NCI-H2081 treated with DMSO at 0.1 percent for 48 hours (cell line): ENCODE measurements around the gene SNX3.
A peak's percentile ranks its signal among the peaks of the same experiment; 100 is the strongest.
"Not testable (repeated sequence)": the region's sequence is repeated elsewhere in the genome, so short reads cannot be mapped to it uniquely, and the experiment has no call there.

Experiments
- DNase-seq: peaks from one replicate; lab custom pipeline; 2025; lab: John Stamatoyannopoulos, UW

SNX3 gene

DNA sequence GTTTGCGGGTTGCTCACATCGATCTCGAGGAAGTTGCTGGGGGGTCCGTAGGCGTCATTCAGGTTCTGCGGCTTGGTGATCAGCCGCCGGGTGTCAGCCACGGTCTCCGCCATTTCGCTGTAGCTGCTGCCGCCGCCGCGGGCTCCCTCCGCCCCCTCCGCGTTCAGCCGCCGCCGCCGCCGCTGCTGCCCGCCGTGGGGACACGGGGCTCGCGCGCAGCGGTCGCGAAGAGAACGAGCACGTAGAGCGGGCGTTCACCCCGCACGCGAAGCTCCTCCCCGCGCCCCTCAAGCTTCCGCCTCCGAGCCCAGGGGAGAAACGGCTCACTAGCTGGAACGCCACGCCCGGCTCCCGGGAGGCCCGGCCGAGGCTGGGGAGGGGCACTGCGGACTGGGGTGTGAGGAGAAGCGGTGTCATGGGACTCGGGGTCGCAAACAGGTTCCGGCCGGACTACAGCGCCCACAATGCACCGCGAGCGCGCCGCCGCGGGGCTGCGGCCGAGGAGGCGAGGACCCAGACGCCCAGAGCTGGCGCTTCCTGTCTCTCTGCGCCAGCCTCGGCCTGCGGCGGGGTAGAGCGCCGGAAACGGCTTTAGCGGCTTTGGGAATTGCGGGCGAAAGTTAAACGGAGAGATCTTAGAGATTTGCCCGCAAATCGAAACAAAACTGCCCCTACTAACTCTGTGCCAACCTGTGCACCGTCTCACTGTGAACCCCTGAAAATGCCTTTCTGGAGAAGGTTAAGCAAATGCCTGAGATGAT is at the start of gene SNX3:
TSS of gene SNX3 (minus strand) at position 232 of the 761 bp plus-strand sequence. CDS start at position 113, 119 bp downstream.
- DNase-seq: peak; percentile 19

DNA sequence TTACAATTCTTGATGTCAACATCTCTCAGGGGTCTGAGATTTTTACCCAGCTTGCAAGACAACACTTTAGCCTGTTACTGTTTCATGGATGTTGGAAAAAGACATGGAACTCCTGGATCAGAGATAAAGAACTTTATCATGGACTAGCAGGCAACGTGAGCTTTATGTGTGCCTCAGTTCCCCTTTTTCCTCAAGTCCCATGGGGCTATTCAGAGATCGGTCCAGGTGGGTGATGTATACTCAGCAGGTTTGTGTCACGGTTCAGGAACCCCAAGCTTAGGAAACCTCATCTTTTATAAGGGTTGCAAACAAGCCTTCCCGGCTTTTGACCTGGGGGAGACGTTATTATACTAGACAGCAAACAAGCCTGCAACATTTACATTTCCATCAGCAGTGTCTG is 49.0 kb upstream of the SNX3 start:
- no peak for DNase-seq

DNA sequence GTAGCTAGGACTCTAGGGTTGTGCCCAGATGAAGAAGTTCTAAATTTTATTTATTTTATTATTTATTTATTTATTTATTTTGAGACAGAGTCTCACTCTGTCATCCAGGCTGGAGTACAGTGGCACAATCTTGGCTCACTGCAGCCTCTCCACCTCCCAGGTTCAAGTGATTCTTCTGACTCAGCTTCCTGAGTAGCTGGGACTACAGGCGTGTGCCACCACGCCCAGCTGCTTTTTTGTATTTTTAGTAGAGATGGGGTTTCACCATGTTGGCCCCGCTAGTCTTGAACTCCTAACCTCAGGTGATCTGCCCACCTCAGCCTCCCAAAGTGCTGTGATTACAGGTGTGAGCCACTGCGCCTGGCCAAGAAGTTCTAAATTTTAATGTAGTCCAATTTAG is 47.8 kb upstream of the SNX3 start:
- not testable (repeated sequence) for DNase-seq

DNA sequence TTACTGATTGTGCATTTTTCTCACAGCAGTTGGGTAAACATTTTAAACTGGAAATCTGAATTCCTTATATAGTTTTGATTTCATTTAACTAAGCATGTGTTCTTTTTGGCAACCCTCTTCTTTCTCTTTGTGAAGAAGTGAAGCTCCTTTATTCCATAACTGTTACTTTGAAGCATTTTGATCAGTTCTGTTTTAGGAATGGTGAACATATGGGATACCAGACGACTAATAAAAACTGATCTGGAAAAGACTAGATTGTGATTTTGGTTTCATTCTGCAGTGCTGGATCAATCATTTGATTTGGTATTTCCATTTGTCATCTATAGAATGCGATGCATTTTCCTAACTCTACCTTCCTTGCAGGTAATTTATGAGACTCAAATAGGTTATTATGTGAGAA is 43.8 kb upstream of the SNX3 start:
- no peak for DNase-seq

DNA sequence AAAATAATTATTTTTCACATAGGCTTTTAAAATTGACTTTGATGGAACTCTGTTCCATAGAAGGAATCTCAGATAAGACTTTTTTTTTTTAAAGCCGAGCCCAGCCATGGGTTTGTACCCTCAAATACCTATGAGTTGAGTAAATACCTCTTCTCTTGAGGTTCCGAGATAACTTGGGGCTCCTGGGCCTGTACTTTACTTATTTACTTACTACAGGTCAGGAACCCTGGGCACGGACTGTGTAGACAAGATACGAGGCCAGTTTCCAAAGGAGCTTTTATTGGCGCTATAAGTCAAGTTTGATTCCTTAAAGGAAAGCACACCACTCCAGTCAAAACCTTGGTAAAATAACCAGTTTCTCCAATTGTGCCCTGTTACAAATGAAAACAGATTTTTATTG is 41.5 kb upstream of the SNX3 start:
- DNase-seq: no peak

DNA sequence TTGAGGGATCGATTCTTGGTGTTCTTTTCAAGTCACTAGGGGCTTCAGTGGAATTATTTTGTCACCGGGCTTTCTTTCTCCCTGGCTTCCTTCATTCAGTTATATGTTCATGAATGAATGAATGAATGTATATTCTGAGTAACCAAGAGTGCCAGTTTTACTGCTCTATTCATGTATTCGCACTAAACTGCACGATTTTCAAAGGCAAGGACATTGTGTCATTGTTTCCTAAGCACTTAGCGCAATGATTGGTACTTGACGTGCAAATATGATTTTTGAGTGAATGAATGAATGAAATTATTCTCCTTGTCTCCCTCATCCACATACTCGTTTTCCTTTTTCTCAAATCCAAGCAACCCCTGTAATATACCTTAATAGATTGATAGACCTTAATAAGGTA is 34.8 kb upstream of the SNX3 start:
- DNase-seq: no peak

DNA sequence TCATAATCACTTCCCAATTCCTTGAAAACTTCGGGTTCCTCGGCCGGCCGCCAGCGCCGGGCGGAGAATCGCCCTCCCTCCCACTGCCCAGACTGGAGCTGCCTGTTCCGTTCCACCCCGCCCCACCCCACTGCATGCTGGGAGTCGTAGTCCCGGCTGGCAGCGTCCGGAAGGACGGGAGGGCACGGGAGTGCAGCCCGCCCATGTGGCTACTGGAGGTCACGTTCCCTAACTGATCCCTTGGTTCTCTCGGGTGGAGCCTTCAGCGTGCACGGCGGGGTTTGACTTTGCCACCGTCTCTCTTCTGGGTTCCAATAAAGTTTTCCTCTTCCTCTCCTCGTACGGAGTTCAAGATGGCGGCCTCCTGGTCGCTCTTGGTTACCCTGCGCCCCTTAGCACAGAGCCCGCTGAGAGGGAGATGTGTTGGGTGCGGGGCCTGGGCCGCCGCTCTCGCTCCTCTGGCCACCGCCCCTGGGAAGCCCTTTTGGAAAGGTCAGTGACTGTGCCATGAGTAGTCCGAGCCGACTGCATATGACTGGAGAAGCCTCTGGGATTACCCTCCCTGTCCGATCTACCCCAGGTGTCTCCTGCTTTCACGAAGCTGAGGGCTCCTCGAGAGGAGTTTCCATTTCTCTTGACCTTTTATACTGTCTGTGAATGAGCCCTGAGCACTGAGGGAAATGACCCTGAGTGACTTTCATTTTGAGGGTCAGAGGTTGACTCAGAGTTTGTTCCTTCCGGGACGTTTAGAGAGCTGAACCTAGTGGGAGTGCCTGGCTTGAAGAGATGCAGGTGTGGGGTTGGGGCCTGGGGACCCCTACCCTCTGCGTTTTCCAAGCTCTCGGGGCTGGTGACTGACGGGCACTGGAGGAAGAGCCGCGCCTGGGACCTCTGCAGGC is 34.1 kb upstream of the SNX3 start, which contains the start of gene AFG1L:
TSS of gene AFG1L (plus strand) at position 328 of the 899 bp plus-strand sequence. CDS start at position 354, 26 bp downstream.
- DNase-seq: no peak

DNA sequence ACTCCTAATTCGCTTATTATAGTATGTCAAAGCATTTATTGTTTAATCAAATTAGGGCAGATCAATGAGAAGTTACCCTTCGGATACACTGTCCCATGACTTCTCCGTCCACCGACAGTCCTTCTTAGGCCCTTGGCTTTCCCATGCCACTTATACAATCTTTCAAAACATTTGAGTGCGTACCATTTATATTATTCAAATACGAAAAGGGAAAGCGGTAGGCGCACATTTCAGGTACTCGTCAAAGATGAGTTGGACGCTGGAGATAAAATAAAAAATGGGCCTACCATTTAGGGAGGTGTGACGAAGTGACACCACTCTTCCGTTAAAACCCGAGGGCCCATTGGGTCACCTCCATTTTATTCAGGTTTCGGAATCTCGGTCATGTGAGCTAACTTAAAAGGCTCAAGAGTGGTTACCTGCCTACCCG is 33.5 kb upstream of the SNX3 start:
- DNase-seq: no peak

DNA sequence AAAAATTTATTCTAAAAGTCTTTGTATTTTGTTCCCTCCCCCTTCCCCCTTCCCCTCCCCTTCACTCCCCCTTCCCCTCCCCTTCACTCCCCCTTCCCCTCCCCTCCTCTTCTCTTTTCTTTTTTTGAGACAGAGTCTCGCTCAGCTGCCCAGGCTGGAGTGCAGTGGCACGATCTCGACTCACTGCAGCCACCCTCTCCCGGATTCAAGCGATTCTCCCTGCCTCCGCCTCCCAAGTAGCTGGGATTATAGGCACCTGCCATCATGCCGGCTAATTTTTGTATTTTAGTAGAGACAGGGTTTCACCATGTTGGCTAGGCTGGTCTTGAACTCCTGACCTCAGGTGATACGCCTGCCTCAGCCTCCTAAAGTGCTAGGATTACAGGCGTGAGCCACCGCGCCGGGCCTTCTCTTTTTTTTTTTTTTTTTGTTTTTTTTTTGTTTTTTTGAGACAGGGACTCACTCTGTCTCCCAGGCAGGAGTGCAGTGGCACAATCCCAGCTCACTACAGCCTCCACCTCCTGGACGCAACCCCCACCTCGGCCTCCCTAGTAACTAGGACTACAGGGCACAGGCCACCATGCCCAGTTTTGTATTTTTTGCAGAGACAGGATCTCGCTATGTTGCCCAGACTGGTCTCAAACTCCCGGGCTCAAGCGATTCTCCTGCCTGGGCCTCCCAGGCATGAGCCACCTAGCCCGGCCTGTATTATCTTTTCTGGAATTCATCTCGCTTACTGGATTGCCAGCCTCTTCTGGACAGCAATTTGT is 32.9 kb upstream of the SNX3 start:
- no peak for DNase-seq

DNA sequence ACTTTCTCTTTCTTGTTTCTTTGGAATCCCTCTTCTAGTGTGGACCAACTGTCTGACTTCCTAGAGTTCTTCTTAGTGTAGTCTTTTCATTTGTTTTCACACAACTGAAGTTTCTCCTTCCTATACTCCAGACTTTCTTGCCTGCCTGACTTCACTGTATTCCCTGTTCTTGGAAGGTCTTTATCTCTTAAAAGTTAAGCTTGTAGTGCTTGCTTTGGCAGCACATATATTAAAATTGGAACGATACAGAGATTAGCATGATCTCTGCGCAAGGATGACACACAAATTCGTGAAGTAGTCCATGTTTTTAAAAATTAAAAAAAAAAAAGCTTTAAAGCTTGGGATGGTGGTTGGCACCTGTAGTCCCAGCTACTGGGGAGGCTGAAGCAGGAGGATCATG is 31.7 kb upstream of the SNX3 start:
- not testable (repeated sequence) for DNase-seq

DNA sequence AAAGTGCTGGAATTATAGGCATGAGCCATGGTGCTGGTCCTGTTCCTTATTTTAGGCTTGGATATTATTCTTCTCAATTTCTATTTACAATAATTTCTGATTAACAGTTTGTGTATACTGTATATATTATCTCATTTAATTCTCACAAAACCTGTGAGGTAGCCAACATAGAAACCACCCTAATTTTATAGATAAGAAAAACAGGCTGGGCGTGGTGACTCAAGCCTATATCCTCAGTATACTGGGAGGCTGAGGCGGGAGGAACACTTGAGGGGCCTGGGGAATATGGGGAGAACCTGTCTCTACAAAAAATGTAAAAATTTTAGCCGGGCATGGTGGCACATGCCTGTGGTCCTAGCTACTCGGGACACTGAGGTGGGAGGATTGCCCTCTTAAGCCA is 30.3 kb upstream of the SNX3 start:
- no peak for DNase-seq

DNA sequence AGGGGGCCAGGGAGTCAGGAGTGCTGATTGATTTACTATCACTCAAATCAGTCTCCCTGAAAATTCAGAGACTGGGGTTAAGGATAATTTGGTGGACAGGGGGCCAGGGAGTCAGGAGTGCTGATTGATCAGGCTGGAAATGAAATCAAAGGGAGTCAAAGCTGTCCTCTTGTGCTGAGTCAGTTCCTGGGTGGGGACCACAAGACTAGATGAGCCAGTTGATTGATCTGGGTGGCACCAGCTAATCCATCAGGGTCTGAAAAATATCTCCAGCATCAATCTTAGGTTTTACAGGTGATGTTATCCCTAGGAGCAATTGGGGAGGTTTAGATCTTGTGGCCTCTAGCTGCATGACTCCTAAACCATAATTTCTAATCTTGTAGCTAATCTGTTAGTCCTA is 27.9 kb upstream of the SNX3 start:
- DNase-seq: no peak

DNA sequence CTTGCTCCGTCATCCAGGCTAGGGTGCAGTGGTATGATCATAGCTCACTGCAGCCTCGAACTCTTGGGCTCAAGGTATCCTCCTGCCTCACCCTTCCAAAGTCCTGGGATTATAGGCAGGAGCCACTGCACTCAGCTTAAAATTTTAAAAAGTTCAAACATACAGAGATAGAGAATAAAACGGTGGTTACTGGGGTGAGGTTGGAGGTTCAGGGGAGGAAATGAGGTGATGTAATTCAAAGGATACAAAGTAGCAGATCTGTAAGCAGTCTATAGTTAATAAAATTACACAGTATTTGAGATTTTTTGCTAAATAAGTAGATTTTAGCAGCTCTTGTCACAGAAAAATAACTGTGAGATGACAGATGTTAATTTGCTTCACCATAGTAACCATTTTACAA is 26.5 kb upstream of the SNX3 start:
- no peak for DNase-seq

DNA sequence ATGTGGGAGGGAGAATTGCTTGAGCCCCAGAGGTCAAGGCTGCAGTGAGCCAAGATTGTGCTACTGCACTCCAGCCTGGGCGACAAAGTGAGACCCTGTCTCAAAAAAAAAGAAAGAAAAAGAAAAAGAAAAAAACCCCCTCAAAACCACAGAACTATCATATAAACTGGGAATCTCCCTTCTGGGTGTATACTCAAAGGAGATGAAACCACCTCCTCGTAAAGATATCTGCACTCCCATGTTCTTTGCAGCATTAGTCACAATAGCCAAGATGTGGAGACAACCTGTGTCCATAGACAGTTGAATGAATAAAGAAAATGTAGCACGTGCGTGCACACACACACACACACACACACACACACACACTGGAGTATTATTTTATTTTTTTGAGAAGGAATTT is 25.5 kb upstream of the SNX3 start:
- no peak for DNase-seq

DNA sequence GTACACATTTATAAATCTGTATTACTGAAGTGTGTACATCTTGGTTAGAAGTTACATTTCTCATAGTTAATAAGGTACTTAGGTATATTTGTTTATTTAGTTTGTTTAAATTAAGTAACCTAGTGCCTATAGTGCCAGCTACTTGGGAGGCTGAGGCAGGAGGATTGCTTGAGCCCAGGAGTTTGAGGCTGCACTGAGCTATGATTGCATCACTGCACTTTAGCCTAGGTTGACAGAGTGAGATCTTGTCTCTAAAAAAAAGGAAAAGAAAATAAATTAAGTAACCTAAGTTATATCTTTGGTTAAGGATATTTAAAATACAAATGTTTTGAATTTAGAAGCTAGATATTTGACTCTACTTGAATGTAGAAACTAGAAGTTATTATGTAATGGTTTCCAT is 24.5 kb upstream of the SNX3 start:
- no peak for DNase-seq

DNA sequence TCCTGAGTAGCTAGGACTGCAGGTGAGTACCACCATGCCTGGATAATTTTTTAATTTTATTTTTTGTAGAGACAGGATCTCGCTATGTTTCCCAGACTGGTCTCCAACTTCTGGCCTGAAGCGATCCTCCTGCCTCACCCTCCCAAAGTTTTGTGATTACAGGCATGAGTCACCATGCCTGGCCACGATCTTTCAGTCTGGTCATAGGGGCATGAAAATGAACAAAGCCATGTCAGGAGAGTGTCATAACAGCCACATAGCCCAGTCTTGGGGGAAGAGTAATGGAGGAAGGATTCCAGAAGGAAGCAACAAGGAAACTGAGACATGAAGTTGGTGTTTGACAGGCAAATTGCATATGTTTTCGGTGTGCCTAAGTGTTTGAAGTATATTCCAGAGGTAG is 17.0 kb upstream of the SNX3 start:
- DNase-seq: no peak

DNA sequence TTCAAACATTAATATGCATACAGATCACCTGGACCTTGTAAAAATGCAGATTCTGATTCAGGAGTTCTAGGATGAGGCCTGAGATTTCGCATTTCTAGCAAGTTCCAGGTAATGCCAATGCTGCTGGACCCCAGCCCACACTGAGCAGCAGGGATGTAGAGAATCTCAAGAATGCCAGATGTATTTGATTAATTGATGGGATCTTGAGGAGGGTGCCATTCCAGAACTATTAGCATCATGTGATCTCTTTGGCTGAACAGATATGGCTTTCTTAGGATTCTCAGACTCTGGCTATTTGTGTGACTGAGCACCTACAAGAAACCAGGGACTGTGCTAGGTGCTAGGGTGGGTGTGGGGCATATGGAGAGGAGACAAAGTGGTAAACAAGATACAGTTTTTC is 16.5 kb upstream of the SNX3 start:
- no peak for DNase-seq

DNA sequence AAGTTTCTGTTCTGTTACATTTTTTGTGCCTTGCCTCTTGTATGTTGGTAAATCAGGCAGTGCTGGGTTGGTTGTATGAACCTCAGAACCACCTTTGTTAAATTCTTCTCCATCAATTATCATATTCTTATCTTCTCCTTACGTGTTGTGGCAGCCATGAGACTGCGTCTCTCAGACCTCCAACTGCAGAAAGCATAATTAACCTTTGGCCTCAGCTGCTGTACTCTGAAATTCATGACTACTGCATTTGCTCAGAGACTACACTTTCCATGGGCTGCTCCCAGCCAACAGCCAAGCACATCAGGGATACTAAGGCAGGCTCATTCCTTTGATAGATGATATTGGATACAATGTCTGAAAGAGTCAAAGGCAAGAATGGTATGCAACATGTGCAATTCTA is 15.1 kb upstream of the SNX3 start:
- no peak for DNase-seq

DNA sequence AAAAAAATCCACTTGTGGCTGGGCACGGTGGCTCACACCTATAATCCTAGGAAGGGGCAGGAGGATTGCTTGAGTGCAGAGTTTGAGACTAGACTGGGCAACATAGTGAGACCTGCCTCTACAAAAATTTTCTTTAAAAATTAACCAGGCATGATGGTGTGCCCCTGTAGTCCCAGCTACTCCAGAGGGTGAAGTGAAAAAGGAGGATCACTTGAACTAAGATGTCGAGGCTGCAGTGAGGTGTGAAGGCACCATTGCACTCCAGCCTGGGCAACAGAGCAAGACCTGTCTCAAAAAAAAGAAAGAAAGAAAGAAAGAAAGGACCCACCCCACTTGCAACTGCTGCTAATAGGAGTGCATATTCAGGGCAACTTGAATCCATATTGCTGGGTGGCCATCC is 13.7 kb upstream of the SNX3 start:
- no peak for DNase-seq

DNA sequence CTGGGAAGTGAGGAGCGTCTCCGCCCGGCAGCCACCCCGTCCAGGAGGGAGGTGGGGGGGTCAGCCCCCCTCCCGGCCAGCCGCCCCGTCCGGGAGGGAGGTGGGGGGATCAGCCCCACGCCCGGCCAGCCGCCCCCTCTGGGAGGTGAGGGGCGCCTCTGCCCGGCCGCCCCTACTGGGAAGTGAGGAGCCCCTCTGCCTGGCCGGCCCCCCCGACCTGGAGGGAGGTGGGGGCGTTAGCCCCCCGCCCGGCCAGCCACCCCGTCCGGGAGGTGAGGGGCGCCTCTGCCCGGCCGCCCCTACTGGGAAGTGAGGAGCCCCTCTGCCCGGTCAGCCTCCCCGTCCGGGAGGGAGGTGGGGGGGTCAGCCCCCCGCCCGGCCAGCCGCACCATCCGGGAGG is 9.1 kb upstream of the SNX3 start:
- not testable (repeated sequence) for DNase-seq

DNA sequence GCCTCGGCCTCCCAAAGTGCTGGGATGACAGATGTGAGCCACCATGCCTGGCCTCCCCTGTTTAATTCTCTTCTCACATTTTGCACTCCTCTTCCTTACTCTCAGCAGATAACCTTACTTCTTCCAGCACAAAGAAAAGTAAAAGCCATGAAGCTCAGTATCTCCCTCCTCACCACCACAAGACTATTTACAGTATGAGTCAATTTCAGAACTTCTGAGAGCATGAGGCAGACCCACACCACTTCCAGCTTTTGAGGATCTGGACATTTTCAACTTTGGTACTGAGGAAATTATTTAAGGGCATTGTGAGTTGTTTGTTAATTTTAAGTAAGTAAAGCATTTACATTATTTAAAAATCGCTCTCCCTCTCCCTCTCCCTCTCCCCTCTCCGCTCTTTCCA is 8.0 kb upstream of the SNX3 start:
- no peak for DNase-seq

DNA sequence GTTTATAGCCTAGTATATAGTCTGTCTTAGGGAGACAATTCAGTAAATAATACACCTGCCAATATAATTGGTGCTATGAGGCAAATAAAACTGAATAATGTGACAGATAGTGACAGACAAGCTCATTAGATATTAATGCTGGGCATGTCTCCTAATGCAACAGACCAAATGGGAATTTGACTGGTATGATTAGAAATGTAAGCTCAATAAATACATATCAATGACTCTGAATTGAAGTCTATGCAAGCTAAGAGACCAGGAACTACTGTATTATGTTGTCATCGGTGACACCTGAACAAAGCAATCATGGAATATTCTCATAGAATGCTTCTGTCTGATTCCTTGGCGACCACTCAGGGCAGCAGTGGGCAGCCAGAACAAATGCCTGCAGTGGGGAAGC is 2.5 kb upstream of the SNX3 start:
- DNase-seq: no peak
